H9 (cell line): Measurements from ENCODE around the gene PIAS1. TPM values are rescaled to one million over a fixed set of nuclear protein-coding genes. Genes with fewer than 3 reads are reported as not detected.

Source experiments
- DNase-seq: peaks from one replicate; pipeline ENCODE4 v3.0.0-alpha.2; 2017
- H2AFZ ChIP-seq: one replicate; pipeline ENCODE4 v1.6.1; 2013; ENCODE audit warnings: mild to moderate bottlenecking, low read length, control low read depth, moderate library complexity
- H2AK5ac ChIP-seq: 2 replicates; pipeline ENCODE4 v1.6.1; 2013; ENCODE audit warnings: low read length, control low read depth, mixed read lengths; ENCODE audit not compliant: insufficient read length
- H2BK120ac ChIP-seq: one replicate; pipeline ENCODE4 v1.6.1; 2013; ENCODE audit warnings: low read depth, mild to moderate bottlenecking, low read length, control low read depth, inconsistent platforms; ENCODE audit not compliant: poor library complexity, severe bottlenecking
- H2BK12ac ChIP-seq: 2 replicates; pipeline ENCODE4 v1.6.1; 2013; ENCODE audit warnings: low read length, control low read depth, mixed read lengths, low read depth; ENCODE audit not compliant: insufficient read length
- H2BK15ac ChIP-seq: 2 replicates; pipeline ENCODE4 v1.6.1; 2013; ENCODE audit warnings: low read depth, low read length, control low read depth
- H2BK20ac ChIP-seq: one replicate; pipeline ENCODE4 v1.6.1; 2013; ENCODE audit warnings: low read depth, mild to moderate bottlenecking, low read length, control low read depth, inconsistent platforms; ENCODE audit not compliant: poor library complexity, severe bottlenecking
- H2BK5ac ChIP-seq: 2 replicates; pipeline ENCODE4 v1.6.1; 2013; ENCODE audit warnings: low read length, control low read depth, mixed read lengths; ENCODE audit not compliant: insufficient read length
- H3K14ac ChIP-seq: 2 replicates; pipeline ENCODE4 v1.6.1; 2013; ENCODE audit warnings: low read length, control low read depth; ENCODE audit not compliant: insufficient read depth
- H3K18ac ChIP-seq: 2 replicates; pipeline ENCODE4 v1.6.1; 2013; ENCODE audit warnings: low read depth, mild to moderate bottlenecking, mixed read lengths, low read length, control low read depth; ENCODE audit not compliant: insufficient read length
- H3K23ac ChIP-seq: 2 replicates; pipeline ENCODE4 v1.6.1; 2013; ENCODE audit warnings: low read length, control low read depth, mixed read lengths, low read depth; ENCODE audit not compliant: insufficient read length
- H3K23me2 ChIP-seq: 2 replicates; pipeline ENCODE4 v1.6.1; 2013; ENCODE audit warnings: low read depth, mild to moderate bottlenecking, mixed read lengths, low read length, control low read depth; ENCODE audit not compliant: insufficient read length, poor library complexity, severe bottlenecking
- H3K27ac ChIP-seq: 2 replicates; pipeline ENCODE4 v1.5.1; 2013; ENCODE audit warnings: low read length, control low read depth, mixed read lengths, low read depth; ENCODE audit not compliant: insufficient read length
- H3K27me3 ChIP-seq: 2 replicates; pipeline ENCODE4 v1.6.1; 2013; ENCODE audit warnings: low read length, control low read depth, inconsistent platforms; ENCODE audit not compliant: insufficient read depth
- H3K4ac ChIP-seq: 2 replicates; pipeline ENCODE4 v1.6.1; 2013; ENCODE audit warnings: low read depth, mild to moderate bottlenecking, control low read depth, inconsistent platforms, low read length, moderate library complexity
- H3K4me1 ChIP-seq: 2 replicates; pipeline ENCODE4 v1.6.1; 2013; ENCODE audit warnings: low read length, control low read depth, inconsistent platforms; ENCODE audit not compliant: insufficient read depth
- H3K4me2 ChIP-seq: 2 replicates; pipeline ENCODE4 v1.6.1; 2013; ENCODE audit warnings: low read length, control low read depth, mixed read lengths; ENCODE audit not compliant: insufficient read length, insufficient read depth
- H3K56ac ChIP-seq: 2 replicates; pipeline ENCODE4 v1.6.1; 2013; ENCODE audit warnings: low read depth, mild to moderate bottlenecking, mixed read lengths, low read length, control low read depth; ENCODE audit not compliant: insufficient read length
- H3K79me1 ChIP-seq: 2 replicates; pipeline ENCODE4 v1.6.1; 2013; ENCODE audit warnings: low read depth, mild to moderate bottlenecking, moderate library complexity, low read length, control low read depth, inconsistent platforms; ENCODE audit not compliant: insufficient read depth, poor library complexity, severe bottlenecking
- H3K79me2 ChIP-seq: 2 replicates; pipeline ENCODE4 v1.6.1; 2013; ENCODE audit warnings: low read length, control low read depth, inconsistent platforms; ENCODE audit not compliant: insufficient read depth
- H3K9ac ChIP-seq: 2 replicates; pipeline ENCODE4 v1.6.1; 2013; ENCODE audit warnings: low read length, control low read depth, mixed read lengths; ENCODE audit not compliant: insufficient read length; ENCODE audit errors: extremely low read depth
- H3K9me3 ChIP-seq: one replicate; pipeline ENCODE4 v1.6.1; 2013; ENCODE audit warnings: low read depth, low read length, inconsistent platforms; ENCODE audit not compliant: control insufficient read depth
- H3T11ph ChIP-seq: one replicate; pipeline ENCODE4 v1.6.1; 2013; ENCODE audit warnings: mild to moderate bottlenecking, low read length, control low read depth, inconsistent platforms
- H4K20me1 ChIP-seq: one replicate; pipeline ENCODE4 v1.6.1; 2013; ENCODE audit not compliant: control insufficient read depth, insufficient read length, insufficient read depth
- H4K5ac ChIP-seq: 2 replicates; pipeline ENCODE4 v1.6.1; 2013; ENCODE audit warnings: low read depth, mild to moderate bottlenecking, mixed read lengths, low read length, control low read depth; ENCODE audit not compliant: insufficient read length
- H4K8ac ChIP-seq: replicated peaks from 2 replicates; pipeline ENCODE4 v1.6.1; 2013; ENCODE audit warnings: low read length, control low read depth, mixed read lengths, low read depth; ENCODE audit not compliant: insufficient read length
- H4K91ac ChIP-seq: 2 replicates; pipeline ENCODE4 v1.6.1; 2013; ENCODE audit warnings: low read depth, mild to moderate bottlenecking, moderate library complexity, mixed read lengths, low read length, control low read depth; ENCODE audit not compliant: insufficient read length
- H3K27ac Mint-ChIP-seq, 3 experiments: 2 replicates in 2 of 3; 3 replicates in 1 of 3; pipeline ENCODE4 v1.8.0; 2020 to 2021; ENCODE audit warnings: mixed read lengths in 3 of 3, mild to moderate bottlenecking in 1 of 3, moderate library complexity in 1 of 3
- H3K27me3 Mint-ChIP-seq: 2 replicates; pipeline ENCODE4 v1.8.0; 2021; ENCODE audit warnings: low read depth, mild to moderate bottlenecking, moderate library complexity, mixed read lengths
- H3K36me3 Mint-ChIP-seq, 3 experiments: 2 replicates in 2 of 3; 3 replicates in 1 of 3; pipeline ENCODE4 v1.8.0; 2020 to 2021; ENCODE audit warnings: low read depth in 3 of 3, mixed read lengths in 3 of 3; ENCODE audit not compliant: insufficient read depth in 1 of 3
- H3K4me1 Mint-ChIP-seq, 2 experiments: 2 replicates each; pipeline ENCODE4 v1.8.0; 2020; ENCODE audit warnings: mixed read lengths in 2 of 2
- H3K4me3 Mint-ChIP-seq, 2 experiments: 2 replicates in 1 of 2; 3 replicates in 1 of 2; pipeline ENCODE4 v1.8.0; 2020 to 2021; ENCODE audit warnings: mild to moderate bottlenecking in 2 of 2, mixed read lengths in 2 of 2, moderate library complexity in 1 of 2
- H3K9me3 Mint-ChIP-seq, 2 experiments: 2 replicates in 1 of 2; 3 replicates in 1 of 2; pipeline ENCODE4 v1.8.0; 2020; ENCODE audit warnings: mild to moderate bottlenecking in 2 of 2, mixed read lengths in 2 of 2, moderate library complexity in 1 of 2
- WGBS: extraction: QIAGEN DNeasy Blood & Tissue Kit; methylation state at CpG from one replicate; pipeline ENCODE4 v1.1.7; 2013; ENCODE audit warnings: missing lambda C conversion rate, low lambda C conversion rate, mixed read lengths; ENCODE audit not compliant: insufficient read length; ENCODE audit errors: extremely low coverage; 5-methylcytosine and 5-hydroxymethylcytosine counted together
- total RNA-seq: library from RNA; stranded (reverse); gene quantifications from 2 replicates; pipeline ENCODE4 v1.2.1, GENCODE V29; 2021
- TF ChIP-seq, protein P1 (sequence below): fragments of 200-600 bp; sonication (generic); conservative IDR thresholded peaks from 3 replicates; pipeline ENCODE4 v1.8.0; 2021; ENCODE audit warnings: antibody characterized with exemption, mild to moderate bottlenecking

Gene PIAS1
- total RNA-seq, 1 experiment from 2014 or later, result 31.1 TPM

DNA sequence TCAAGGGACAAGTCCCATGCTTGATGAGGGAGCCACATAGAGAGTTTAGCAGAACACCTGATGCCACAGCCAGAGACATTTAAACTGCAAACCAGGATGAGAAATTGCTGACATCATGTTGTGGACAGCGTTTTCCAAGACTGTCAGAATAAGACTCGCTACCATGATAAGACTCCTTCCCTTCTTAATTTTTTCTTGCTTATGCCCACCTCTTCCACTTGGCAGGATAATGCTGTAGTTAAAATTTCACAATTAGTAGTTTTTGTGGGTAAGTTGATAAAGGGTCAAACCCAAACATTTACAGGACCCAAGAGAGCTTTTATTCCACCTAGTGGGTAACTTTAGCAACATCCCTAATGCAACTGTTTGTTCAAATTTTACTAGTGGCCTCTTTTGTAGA is 3.0 kb upstream of the PIAS1 start:
- H3K4me3 Mint-ChIP-seq, result no peak overlapping the region
- no CpG with 5 or more reads among the region's 2 CpGs for WGBS
- no peak overlapping the region for H2AK5ac ChIP-seq

More for the DNA sequence above, 3.0 kb upstream of the PIAS1 start:
- H3K23me2 ChIP-seq, result peaks cover 11% of the 10 kb centered on the region
- TF ChIP-seq, protein P1, sequence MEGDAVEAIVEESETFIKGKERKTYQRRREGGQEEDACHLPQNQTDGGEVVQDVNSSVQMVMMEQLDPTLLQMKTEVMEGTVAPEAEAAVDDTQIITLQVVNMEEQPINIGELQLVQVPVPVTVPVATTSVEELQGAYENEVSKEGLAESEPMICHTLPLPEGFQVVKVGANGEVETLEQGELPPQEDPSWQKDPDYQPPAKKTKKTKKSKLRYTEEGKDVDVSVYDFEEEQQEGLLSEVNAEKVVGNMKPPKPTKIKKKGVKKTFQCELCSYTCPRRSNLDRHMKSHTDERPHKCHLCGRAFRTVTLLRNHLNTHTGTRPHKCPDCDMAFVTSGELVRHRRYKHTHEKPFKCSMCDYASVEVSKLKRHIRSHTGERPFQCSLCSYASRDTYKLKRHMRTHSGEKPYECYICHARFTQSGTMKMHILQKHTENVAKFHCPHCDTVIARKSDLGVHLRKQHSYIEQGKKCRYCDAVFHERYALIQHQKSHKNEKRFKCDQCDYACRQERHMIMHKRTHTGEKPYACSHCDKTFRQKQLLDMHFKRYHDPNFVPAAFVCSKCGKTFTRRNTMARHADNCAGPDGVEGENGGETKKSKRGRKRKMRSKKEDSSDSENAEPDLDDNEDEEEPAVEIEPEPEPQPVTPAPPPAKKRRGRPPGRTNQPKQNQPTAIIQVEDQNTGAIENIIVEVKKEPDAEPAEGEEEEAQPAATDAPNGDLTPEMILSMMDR, result peak; percentile 40; the same call in 2 of the 3 replicates
- H2AFZ ChIP-seq, result no peak overlapping the region
- H2BK15ac ChIP-seq, result no peak overlapping the region
- Mint-ChIP-seq H3K36me3 (peaks cover 0 to 1% (median 0%) of the 10 kb centered on the region in 3 experiments; a peak in 1 of 7 replicates), H3K27ac (no peak overlapping the region), H3K27me3 (peaks cover 7% of the 10 kb centered on the region), H3K9me3 (no peaks in the 10 kb centered on the region), H3K4me1 (peaks cover 28 to 30% of the 10 kb centered on the region in 2 experiments)
- no peak overlapping the region for H3K23ac ChIP-seq
- H4K5ac ChIP-seq, result no peak overlapping the region
- H3K4me1 ChIP-seq, result 0 out of 2 replicates have a peak, but pooled peaks cover 2% of the 10 kb centered on the region
- no peak overlapping the region for H3K18ac ChIP-seq
- H3K9me3 ChIP-seq, result no peaks in the 10 kb centered on the region
- DNase-seq, result no peak
- H3K79me2 ChIP-seq, result peaks cover 5% of the 10 kb centered on the region; the same call in 1 of the 2 replicates
- H2BK20ac ChIP-seq, result no peak overlapping the region
- no peak overlapping the region for H3K14ac ChIP-seq
- no peaks in the 10 kb centered on the region for H3K79me1 ChIP-seq
- no peak overlapping the region for H2BK120ac ChIP-seq
- H4K20me1 ChIP-seq, result no peaks in the 10 kb centered on the region
- no peak overlapping the region for H3T11ph ChIP-seq
- H2BK12ac ChIP-seq, result no peak overlapping the region
- H3K56ac ChIP-seq, result no peak overlapping the region
- H3K4me2 ChIP-seq, result no peak overlapping the region
- H3K27ac ChIP-seq, result no peak overlapping the region
- no peak overlapping the region for H4K91ac ChIP-seq
- H4K8ac ChIP-seq, result no peak overlapping the region
- H3K9ac ChIP-seq, result no peak overlapping the region
- no peaks in the 10 kb centered on the region for H3K27me3 ChIP-seq
- no peak overlapping the region for H3K4ac ChIP-seq
- H2BK5ac ChIP-seq, result no peak overlapping the region
